SH-SY5Y (cell line): ENCODE data around the gene CDH4.

Experiments used
- GATA2 ChIP-seq: IDR thresholded peaks from 2 replicates; pipeline ENCODE4 v1.6.1; 2011; ENCODE audit warnings: mild to moderate bottlenecking, low read depth, low read length
- GATA3 ChIP-seq: IDR thresholded peaks from 2 replicates; pipeline ENCODE4 v1.6.1; 2011; ENCODE audit warnings: low read depth, mild to moderate bottlenecking, low read length, moderate library complexity

The CDH4 gene

GRCh38 chr20:61706259-61706961, 454.3 kb downstream of the CDH4 start:
- TF ChIP-seq GATA2 (no peak), GATA3 (no peak)

GRCh38 chr20:61708891-61709290, 456.8 kb downstream of the CDH4 start:
- TF ChIP-seq GATA2 (no peak), GATA3 (no peak)

GRCh38 chr20:61710108-61710507, 458.0 kb downstream of the CDH4 start:
- TF ChIP-seq GATA3 = no peak
- no peak for TF ChIP-seq GATA2

GRCh38 chr20:61712688-61713087, 460.6 kb downstream of the CDH4 start:
- no peak for TF ChIP-seq GATA2
- TF ChIP-seq GATA3 = no peak

- no peak for TF ChIP-seq GATA2
- no peak for TF ChIP-seq GATA3
Measured at GRCh38 chr20:61718361-61719005, 466.4 kb downstream of the CDH4 start.

GRCh38 chr20:61719691-61720347, 467.8 kb downstream of the CDH4 start:
- no peak for TF ChIP-seq GATA3
- no peak for TF ChIP-seq GATA2

GRCh38 chr20:61720348-61720696, 468.3 kb downstream of the CDH4 start:
- TF ChIP-seq GATA3 (no peak), GATA2 (no peak)

GRCh38 chr20:61722146-61722678, 470.2 kb downstream of the CDH4 start:
- TF ChIP-seq GATA2 (no peak), GATA3 (no peak)

- TF ChIP-seq GATA2 = no peak
- TF ChIP-seq GATA3 = no peak
Measured at GRCh38 chr20:61723529-61724257, 471.6 kb downstream of the CDH4 start.

- TF ChIP-seq GATA3 = no peak
- TF ChIP-seq GATA2 = no peak
Measured at GRCh38 chr20:61724376-61724775, 472.3 kb downstream of the CDH4 start.

GRCh38 chr20:61725145-61725544, 473.1 kb downstream of the CDH4 start:
- TF ChIP-seq GATA3 (no peak), GATA2 (no peak)

- TF ChIP-seq GATA2 = no peak
- TF ChIP-seq GATA3 = no peak
Measured at GRCh38 chr20:61725966-61726365, 473.9 kb downstream of the CDH4 start.

GRCh38 chr20:61726979-61727378, 474.9 kb downstream of the CDH4 start:
- no peak for TF ChIP-seq GATA3
- TF ChIP-seq GATA2 = no peak

GRCh38 chr20:61727761-61728160, 475.7 kb downstream of the CDH4 start:
- TF ChIP-seq GATA2 = no peak
- TF ChIP-seq GATA3 = no peak
